AG04449 (cell line): ENCODE measurements around the gene CLEC4C.
"Not testable (repeated sequence)": the region's sequence is repeated elsewhere in the genome, so short reads cannot be mapped to it uniquely, and the experiment has no call there.

ENCODE experiments used
- CTCF ChIA-PET: fragments of 350-600 bp; formaldehyde crosslinking; extraction: SDS; loops from one replicate; lab custom pipeline; 2021; ENCODE audit warnings: antibody characterized with exemption; lab: Yijun Ruan, JAX
- POLR2A ChIA-PET: fragments of 400-600, 350-600 bp; formaldehyde crosslinking; extraction: SDS; loops from one replicate; lab custom pipeline; 2020; ENCODE audit warnings: antibody characterized with exemption, inconsistent platforms; lab: Yijun Ruan, JAX
- DNase-seq: peaks from one replicate; pipeline ENCODE4 v3.0.0-alpha.2; 2010; ENCODE audit warnings: low read depth, low spot score
- H3K4me3 ChIP-seq: 2 replicates; pipeline ENCODE4 v1.5.1; 2011; ENCODE audit warnings: low read depth, mild to moderate bottlenecking, control low read depth, low read length
- CTCF ChIP-seq: IDR thresholded peaks from one replicate; pipeline ENCODE4 v1.5.1; 2011; ENCODE audit warnings: mild to moderate bottlenecking, moderate library complexity, low read length, control low read depth, inconsistent platforms; ENCODE audit not compliant: insufficient read depth; ENCODE audit errors: missing control alignments

Gene CLEC4C

GRCh38 chr12:7782055-7782454 lies 34.9 kb upstream of the CLEC4C start:
- no peak for TF ChIP-seq CTCF
- DNase-seq, result no peak
- ChIA-PET CTCF (no interaction called here), POLR2A (no interaction called here)
- no peak overlapping the region for H3K4me3 ChIP-seq

GRCh38 chr12:7781274-7781673 lies 34.1 kb upstream of the CLEC4C start:
- no peak overlapping the region for H3K4me3 ChIP-seq
- no peak for DNase-seq
- no peak for TF ChIP-seq CTCF
- CTCF ChIA-PET, result no interaction called here
- POLR2A ChIA-PET, result no interaction called here

GRCh38 chr12:7769999-7770398 lies 22.8 kb upstream of the CLEC4C start:
- ChIA-PET CTCF (no interaction called here), POLR2A (no interaction called here)
- H3K4me3 ChIP-seq, result no peak overlapping the region
- DNase-seq, result no peak
- no peak for TF ChIP-seq CTCF

GRCh38 chr12:7758766-7759140 lies 11.6 kb upstream of the CLEC4C start:
- ChIA-PET POLR2A (no interaction called here), CTCF (no interaction called here)
- H3K4me3 ChIP-seq, result no peak overlapping the region
- no peak for TF ChIP-seq CTCF
- DNase-seq, result no peak

GRCh38 chr12:7756993-7757392 lies 9.8 kb upstream of the CLEC4C start:
- POLR2A ChIA-PET, result no interaction called here
- H3K4me3 ChIP-seq, result no peak overlapping the region
- CTCF ChIA-PET, result no interaction called here
- no peak for DNase-seq
- no peak for TF ChIP-seq CTCF

- POLR2A ChIA-PET, H3K4me3 ChIP-seq, CTCF ChIA-PET, DNase-seq: not testable (repeated sequence)
Measured at GRCh38 chr12:7755668-7756067, 8.5 kb upstream of the CLEC4C start.

GRCh38 chr12:7751941-7752922 lies 5.1 kb upstream of the CLEC4C start:
- DNase-seq, POLR2A ChIA-PET, CTCF ChIA-PET, H3K4me3 ChIP-seq: not testable (repeated sequence)
